ENCODE measurements around the gene FOXN3.

The FOXN3 gene

GRCh38 chr14:89225607-89226006 lies 191.4 kb downstream of the FOXN3 start:
- H4K20me1 ChIP-seq (ENCODE audit: insufficient read depth, low read length, poor library complexity, severe bottlenecking), result peaks cover 21% of the 10 kb centered on the region
- H3K4me1 ChIP-seq (ENCODE audit: insufficient read depth, low read length, poor library complexity, severe bottlenecking), result peaks cover 9% of the 10 kb centered on the region
- no peaks in the 10 kb centered on the region for H3K27me3 ChIP-seq (ENCODE audit: insufficient read depth, low read length, poor library complexity, severe bottlenecking)
- H3F3A ChIP-seq (ENCODE audit: low read depth), result 0 out of 2 replicates have a peak, but pooled peaks cover 4% of the 10 kb centered on the region
- no peak overlapping the region for H3K4me2 ChIP-seq (ENCODE audit: low read depth, low read length, poor library complexity, severe bottlenecking)
- H3K36me3 ChIP-seq (ENCODE audit: insufficient read depth, low read length), result peaks cover 8% of the 10 kb centered on the region; the same call in 1 of the 2 replicates
- no peaks in the 10 kb centered on the region for H3K9me2 ChIP-seq (replicated peaks; ENCODE audit: low read depth, low read length)
- no peak overlapping the region for H3K9ac ChIP-seq (ENCODE audit: low read depth, low read length, poor library complexity, severe bottlenecking)
- H2AFZ ChIP-seq (ENCODE audit: low read length), result no peak overlapping the region
- H3K79me2 ChIP-seq (ENCODE audit: insufficient read depth, low read length), result peaks cover 72% of the 10 kb centered on the region; the same call in 1 of the 2 replicates
- no peaks in the 10 kb centered on the region for H3K9me3 ChIP-seq (ENCODE audit: insufficient read depth, low read depth, low read length)
- no peak overlapping the region for H3K4me3 ChIP-seq (ENCODE audit: low read length, poor library complexity, severe bottlenecking)
- TF ChIP-seq, protein P1, sequence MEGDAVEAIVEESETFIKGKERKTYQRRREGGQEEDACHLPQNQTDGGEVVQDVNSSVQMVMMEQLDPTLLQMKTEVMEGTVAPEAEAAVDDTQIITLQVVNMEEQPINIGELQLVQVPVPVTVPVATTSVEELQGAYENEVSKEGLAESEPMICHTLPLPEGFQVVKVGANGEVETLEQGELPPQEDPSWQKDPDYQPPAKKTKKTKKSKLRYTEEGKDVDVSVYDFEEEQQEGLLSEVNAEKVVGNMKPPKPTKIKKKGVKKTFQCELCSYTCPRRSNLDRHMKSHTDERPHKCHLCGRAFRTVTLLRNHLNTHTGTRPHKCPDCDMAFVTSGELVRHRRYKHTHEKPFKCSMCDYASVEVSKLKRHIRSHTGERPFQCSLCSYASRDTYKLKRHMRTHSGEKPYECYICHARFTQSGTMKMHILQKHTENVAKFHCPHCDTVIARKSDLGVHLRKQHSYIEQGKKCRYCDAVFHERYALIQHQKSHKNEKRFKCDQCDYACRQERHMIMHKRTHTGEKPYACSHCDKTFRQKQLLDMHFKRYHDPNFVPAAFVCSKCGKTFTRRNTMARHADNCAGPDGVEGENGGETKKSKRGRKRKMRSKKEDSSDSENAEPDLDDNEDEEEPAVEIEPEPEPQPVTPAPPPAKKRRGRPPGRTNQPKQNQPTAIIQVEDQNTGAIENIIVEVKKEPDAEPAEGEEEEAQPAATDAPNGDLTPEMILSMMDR (conservative IDR thresholded peaks at IDR 0.05; ENCODE audit: low read length), result no peak
- no peak for TF ChIP-seq EZH2phosphoT487 (IDR thresholded peaks at IDR 0.05; ENCODE audit: borderline replicate concordance)

GRCh38 chr14:89221109-89221810 lies 195.8 kb downstream of the FOXN3 start:
- H3K4me1 ChIP-seq (ENCODE audit: insufficient read depth, low read length, poor library complexity, severe bottlenecking), result peaks cover 17% of the 10 kb centered on the region
- no peaks in the 10 kb centered on the region for H3K9me2 ChIP-seq (replicated peaks; ENCODE audit: low read depth, low read length)
- TF ChIP-seq, protein P1 (conservative IDR thresholded peaks at IDR 0.05; ENCODE audit: low read length), result no peak
- TF ChIP-seq EZH2phosphoT487 (IDR thresholded peaks at IDR 0.05; ENCODE audit: borderline replicate concordance), result no peak
- H3K9ac ChIP-seq (ENCODE audit: low read depth, low read length, poor library complexity, severe bottlenecking), result no peak overlapping the region
- H3K9me3 ChIP-seq (ENCODE audit: insufficient read depth, low read depth, low read length), result no peaks in the 10 kb centered on the region
- H3F3A ChIP-seq (ENCODE audit: low read depth), result 0 out of 2 replicates have a peak, but pooled peaks cover 4% of the 10 kb centered on the region
- H4K20me1 ChIP-seq (ENCODE audit: insufficient read depth, low read length, poor library complexity, severe bottlenecking), result peaks cover 33% of the 10 kb centered on the region
- peaks cover 46% of the 10 kb centered on the region; the same call in 1 of the 2 replicates for H3K79me2 ChIP-seq (ENCODE audit: insufficient read depth, low read length)
- peak overlapping the region; percentile 38 for H3K4me2 ChIP-seq (ENCODE audit: low read depth, low read length, poor library complexity, severe bottlenecking)
- no peak overlapping the region for H2AFZ ChIP-seq (ENCODE audit: low read length)
- H3K36me3 ChIP-seq (ENCODE audit: insufficient read depth, low read length), result peaks cover 27% of the 10 kb centered on the region
- H3K4me3 ChIP-seq (ENCODE audit: low read length, poor library complexity, severe bottlenecking), result no peak overlapping the region
- no peaks in the 10 kb centered on the region for H3K27me3 ChIP-seq (ENCODE audit: insufficient read depth, low read length, poor library complexity, severe bottlenecking)

- Histone ChIP-seq H3K4me2 (ENCODE audit: low read depth, low read length, poor library complexity, severe bottlenecking) (no peak overlapping the region), H3K9ac (ENCODE audit: low read depth, low read length, poor library complexity, severe bottlenecking) (no peak overlapping the region), H3K4me3 (ENCODE audit: low read length, poor library complexity, severe bottlenecking) (no peak overlapping the region), H3K9me2 (replicated peaks; ENCODE audit: low read depth, low read length) (no peaks in the 10 kb centered on the region), H4K20me1 (ENCODE audit: insufficient read depth, low read length, poor library complexity, severe bottlenecking) (peaks cover 33% of the 10 kb centered on the region), H3F3A (ENCODE audit: low read depth) (0 out of 2 replicates have a peak, but pooled peaks cover 4% of the 10 kb centered on the region), H3K27me3 (ENCODE audit: insufficient read depth, low read length, poor library complexity, severe bottlenecking) (no peaks in the 10 kb centered on the region), H3K9me3 (ENCODE audit: insufficient read depth, low read depth, low read length) (no peaks in the 10 kb centered on the region), H3K4me1 (ENCODE audit: insufficient read depth, low read length, poor library complexity, severe bottlenecking) (peaks cover 24% of the 10 kb centered on the region), H3K79me2 (ENCODE audit: insufficient read depth, low read length) (peaks cover 40% of the 10 kb centered on the region; the same call in 1 of the 2 replicates), H3K36me3 (ENCODE audit: insufficient read depth, low read length) (peaks cover 31% of the 10 kb centered on the region), H2AFZ (ENCODE audit: low read length) (no peak overlapping the region)
- TF ChIP-seq, protein P1 (conservative IDR thresholded peaks at IDR 0.05; ENCODE audit: low read length), result no peak
- TF ChIP-seq EZH2phosphoT487 (IDR thresholded peaks at IDR 0.05; ENCODE audit: borderline replicate concordance), result no peak
Measured at GRCh38 chr14:89219051-89219450, 198.0 kb downstream of the FOXN3 start.
